H1 (cell line): ENCODE results near the gene RIMBP2. TPM values are rescaled to one million over a fixed set of nuclear protein-coding genes. Genes with fewer than 3 reads are reported as not detected.

Source experiments
- CTCF ChIA-PET: fragments of 300-600 bp; sonication (Branson Sonifier 250); formaldehyde crosslinking; loops from one replicate; lab custom pipeline; 2021; ENCODE audit not compliant: partially characterized antibody; lab: Charles Lee
- POLR2A ChIA-PET: fragments of 300-600 bp; sonication (Branson Sonifier 250); formaldehyde crosslinking; loops from one replicate; lab custom pipeline; 2021; ENCODE audit warnings: inconsistent platforms; ENCODE audit not compliant: partially characterized antibody; lab: Charles Lee
- DNase-seq, 2 experiments: peaks; one replicate each; pipeline versions ENCODE4 v3.0.0 to v3.0.0-alpha.2; 2010 to 2022; ENCODE audit warnings: low spot score in 2 of 2, low read depth in 1 of 2, mixed read lengths in 1 of 2
- FAIRE-seq: peaks from 2 replicates; lab custom pipeline; 2011; peaks lifted over from hg19 to GRCh38; lab: Jason Lieb, UNC
- H2AFZ ChIP-seq: 2 replicates; pipeline ENCODE4 v1.8.1; 2012; ENCODE audit warnings: low read length, inconsistent platforms
- H2AK5ac ChIP-seq: 2 replicates; pipeline ENCODE4 v1.6.1; 2013; ENCODE audit warnings: low read depth, low read length
- H2BK120ac ChIP-seq: replicated peaks from 2 replicates; pipeline ENCODE3; 2013; ENCODE audit warnings: low read depth, low read length, inconsistent platforms
- H2BK12ac ChIP-seq: 2 replicates; pipeline ENCODE4 v1.6.1; 2013; ENCODE audit warnings: low read depth, low read length
- H2BK15ac ChIP-seq: 2 replicates; pipeline ENCODE4 v1.6.1; 2013; ENCODE audit warnings: low read length
- H2BK20ac ChIP-seq: 2 replicates; pipeline ENCODE4 v1.6.1; 2013; ENCODE audit warnings: low read length
- H2BK5ac ChIP-seq: 2 replicates; pipeline ENCODE4 v1.6.1; 2013; ENCODE audit warnings: low read depth, low read length
- H3K14ac ChIP-seq: 2 replicates; pipeline ENCODE4 v1.6.1; 2013; ENCODE audit warnings: inconsistent platforms; ENCODE audit not compliant: insufficient read length
- H3K18ac ChIP-seq: 2 replicates; pipeline ENCODE4 v1.6.1; 2013; ENCODE audit warnings: low read length; ENCODE audit errors: extremely low read depth
- H3K23ac ChIP-seq: 2 replicates; pipeline ENCODE4 v1.6.1; 2013; ENCODE audit warnings: inconsistent platforms; ENCODE audit not compliant: insufficient read length
- H3K23me2 ChIP-seq: 2 replicates; pipeline ENCODE4 v1.6.1; 2013; ENCODE audit warnings: low read depth, low read length
- H3K27ac ChIP-seq: 2 replicates; pipeline ENCODE4 v1.6.1; 2011; ENCODE audit warnings: low read depth, low read length, inconsistent platforms
- H3K27me3 ChIP-seq, 4 experiments: replicated peaks in 1 of 4; 1 replicate in 1 of 4; 2 replicates in 3 of 4; pipeline versions ENCODE4 v1.6.1 to v1.8.1; 2011 to 2013; ENCODE audit warnings: low read length in 3 of 4, mild to moderate bottlenecking in 3 of 4, inconsistent platforms in 2 of 4, mixed read lengths in 2 of 4, moderate library complexity in 1 of 4; ENCODE audit not compliant: control insufficient read depth in 3 of 4, insufficient read depth in 3 of 4; ENCODE audit errors: extremely low read depth in 1 of 4
- H3K36me3 ChIP-seq, 4 experiments: 2 replicates each; pipeline versions ENCODE4 v1.6.1 to v1.8.1; 2011 to 2013; ENCODE audit warnings: mild to moderate bottlenecking in 4 of 4, low read length in 3 of 4, moderate library complexity in 2 of 4, control low read depth in 1 of 4, inconsistent platforms in 1 of 4; ENCODE audit not compliant: insufficient read depth in 4 of 4, control insufficient read depth in 2 of 4
- H3K4ac ChIP-seq: replicated peaks from 2 replicates; pipeline ENCODE3; 2013; ENCODE audit warnings: low read length, low read depth, mixed read lengths, inconsistent platforms; ENCODE audit not compliant: insufficient read length
- H3K4me1 ChIP-seq, 4 experiments: replicated peaks in 1 of 4; 1 replicate in 1 of 4; 2 replicates in 3 of 4; pipeline versions ENCODE4 v1.6.1 to v1.8.1; 2011 to 2013; ENCODE audit warnings: low read length in 3 of 4, inconsistent platforms in 2 of 4, mixed read lengths in 1 of 4; ENCODE audit not compliant: insufficient read depth in 4 of 4, control insufficient read depth in 3 of 4
- H3K4me2 ChIP-seq, 2 experiments: 2 replicates each; pipeline versions ENCODE4 v1.6.1 to v1.8.1; 2011 to 2013; ENCODE audit warnings: low read depth in 2 of 2, low read length in 2 of 2, control low read depth in 1 of 2, inconsistent platforms in 1 of 2, mild to moderate bottlenecking in 1 of 2; ENCODE audit not compliant: insufficient read depth in 1 of 2
- H3K4me3 ChIP-seq, 4 experiments: fragments of 200-600, 300-600 bp in 1 of 4; sonication (generic), shearing (Covaris generic), sonication (Bioruptor Twin) in 1 of 4; 2 replicates each; pipeline versions ENCODE4 v1.5.1 to v1.8.1; 2011 to 2016; ENCODE audit warnings: low read length in 4 of 4, low read depth in 3 of 4, control low read depth in 2 of 4, inconsistent platforms in 2 of 4, mild to moderate bottlenecking in 2 of 4, mixed read lengths in 1 of 4, moderate library complexity in 1 of 4; ENCODE audit not compliant: insufficient read depth in 2 of 4; ENCODE audit errors: extremely low read depth in 1 of 4
- H3K56ac ChIP-seq: replicated peaks from 2 replicates; pipeline ENCODE3; 2013; ENCODE audit warnings: low read depth, mild to moderate bottlenecking, mixed read lengths, low read length, inconsistent platforms; ENCODE audit not compliant: insufficient read length
- H3K79me1 ChIP-seq: 2 replicates; pipeline ENCODE4 v1.6.1; 2013; ENCODE audit warnings: low read depth, low read length, control low read depth
- H3K79me2 ChIP-seq, 2 experiments: 2 replicates each; pipeline versions ENCODE4 v1.6.1 to v1.8.1; 2012 to 2013; ENCODE audit warnings: low read length in 2 of 2, mild to moderate bottlenecking in 2 of 2, inconsistent platforms in 1 of 2; ENCODE audit not compliant: insufficient read depth in 2 of 2, control insufficient read depth in 1 of 2
- H3K9ac ChIP-seq, 4 experiments: replicated peaks in 1 of 4; 1 replicate in 1 of 4; 2 replicates in 3 of 4; pipeline versions ENCODE4 v1.6.1 to v1.8.1; 2011 to 2013; ENCODE audit warnings: low read depth in 3 of 4, low read length in 3 of 4, control low read depth in 2 of 4, mild to moderate bottlenecking in 2 of 4, moderate library complexity in 2 of 4, inconsistent platforms in 1 of 4; ENCODE audit errors: extremely low read depth in 1 of 4
- H3K9me3 ChIP-seq, 2 experiments: 2 replicates each; pipeline versions ENCODE4 v1.6.1 to v1.8.1; 2012 to 2013; ENCODE audit warnings: mild to moderate bottlenecking in 2 of 2, moderate library complexity in 2 of 2, control low read depth in 1 of 2, inconsistent platforms in 1 of 2, low read depth in 1 of 2, low read length in 1 of 2, mixed read lengths in 1 of 2; ENCODE audit not compliant: insufficient read depth in 2 of 2
- H4K20me1 ChIP-seq, 2 experiments: replicated peaks in 1 of 2; 2 replicates each; pipeline versions ENCODE3 to v1.8.1; 2011 to 2013; ENCODE audit warnings: inconsistent platforms in 2 of 2, low read length in 2 of 2, mild to moderate bottlenecking in 1 of 2; ENCODE audit not compliant: insufficient read depth in 2 of 2, control insufficient read depth in 1 of 2
- H4K5ac ChIP-seq: 2 replicates; pipeline ENCODE4 v1.6.1; 2013; ENCODE audit warnings: low read length, low read depth, mixed read lengths, inconsistent platforms; ENCODE audit not compliant: insufficient read length
- H4K8ac ChIP-seq: 2 replicates; pipeline ENCODE4 v1.8.0; 2013; ENCODE audit warnings: mild to moderate bottlenecking, moderate library complexity, low read length, inconsistent platforms; ENCODE audit not compliant: insufficient read depth; ENCODE audit errors: extremely low read depth
- H4K91ac ChIP-seq: replicated peaks from 2 replicates; pipeline ENCODE3; 2013; ENCODE audit warnings: low read length, mixed read lengths, inconsistent platforms; ENCODE audit not compliant: insufficient read length
- ASH2L ChIP-seq: fragments of 200-600, 300-600 bp; sonication (generic); IDR thresholded peaks from one replicate; pipeline ENCODE4 v1.7.1; 2017; ENCODE audit warnings: low read length
- CBX8 ChIP-seq: fragments of 300-800, 300-1000 bp; sonication (generic); IDR thresholded peaks from 2 replicates; pipeline ENCODE4 v1.7.1; 2016; ENCODE audit warnings: low read depth, low read length, borderline replicate concordance
- CHD2 ChIP-seq: IDR thresholded peaks from 2 replicates; pipeline ENCODE4 v1.6.1; 2012; ENCODE audit warnings: low read length, improper control_type of control experiment
- FOSL1 ChIP-seq: IDR thresholded peaks from 2 replicates; pipeline ENCODE4 v1.6.1; 2011; ENCODE audit warnings: mild to moderate bottlenecking, low read depth, low read length, moderate library complexity; ENCODE audit not compliant: insufficient read depth
- GABPA ChIP-seq: IDR thresholded peaks from 2 replicates; pipeline ENCODE4 v1.6.1; 2011; ENCODE audit warnings: mild to moderate bottlenecking, low read length, moderate library complexity, borderline replicate concordance; ENCODE audit not compliant: insufficient read depth
- HDAC2 ChIP-seq, 2 experiments: fragments of 300-600 bp in 1 of 2; sonication (generic) in 1 of 2; IDR thresholded peaks; 2 replicates each; pipeline ENCODE4 v1.6.1; 2011 to 2012; ENCODE audit warnings: low read depth in 2 of 2, low read length in 2 of 2, mild to moderate bottlenecking in 2 of 2, moderate library complexity in 2 of 2, borderline replicate concordance in 1 of 2, inconsistent platforms in 1 of 2
- MAFK ChIP-seq: IDR thresholded peaks from 2 replicates; pipeline ENCODE4 v1.6.1; 2012; ENCODE audit warnings: low read depth, mild to moderate bottlenecking, improper control_type of control experiment, low read length
- POLR2A ChIP-seq, 2 experiments: IDR thresholded peaks; 1 replicate in 1 of 2; 2 replicates in 1 of 2; pipeline ENCODE4 v1.6.1; 2011; ENCODE audit warnings: low read depth in 2 of 2, low read length in 2 of 2, mild to moderate bottlenecking in 2 of 2; ENCODE audit errors: control extremely low read depth in 1 of 2
- POLR2AphosphoS5 ChIP-seq: IDR thresholded peaks from 2 replicates; pipeline ENCODE4 v1.6.1; 2011; ENCODE audit warnings: low read depth, low read length
- SAP30 ChIP-seq: fragments of 300-600 bp; sonication (generic); IDR thresholded peaks from 2 replicates; pipeline ENCODE4 v1.7.1; 2012; ENCODE audit warnings: low read length, moderate library complexity, mild to moderate bottlenecking, inconsistent platforms; ENCODE audit not compliant: insufficient read depth, insufficient replicate concordance
- SIN3A ChIP-seq, 2 experiments: IDR thresholded peaks in 1 of 2; conservative IDR thresholded peaks in 1 of 2; 2 replicates each; pipeline ENCODE4 v1.6.1; 2011 to 2012; ENCODE audit warnings: low read length in 2 of 2, improper control_type of control experiment in 1 of 2, low read depth in 1 of 2, mild to moderate bottlenecking in 1 of 2
- SRF ChIP-seq: IDR thresholded peaks from 2 replicates; pipeline ENCODE4 v1.6.1; 2011; ENCODE audit warnings: mild to moderate bottlenecking, low read depth, low read length, moderate library complexity
- SUZ12 ChIP-seq: fragments of 200-600 bp; sonication (generic); IDR thresholded peaks from 2 replicates; pipeline ENCODE4 v1.6.1; 2012; ENCODE audit warnings: mild to moderate bottlenecking, inconsistent platforms, low read length, moderate library complexity, mixed read lengths
- TBP ChIP-seq: IDR thresholded peaks from 2 replicates; pipeline ENCODE4 v1.6.1; 2011; ENCODE audit warnings: low read depth, low read length, improper control_type of control experiment
- TEAD4 ChIP-seq: IDR thresholded peaks from 2 replicates; pipeline ENCODE4 v1.6.1; 2012; ENCODE audit warnings: low read depth, low read length, inconsistent platforms, mixed read lengths
- WGBS, 2 experiments: shearing (Covaris generic) in 1 of 2; methylation state at CpG; one replicate each; pipeline versions ENCODE4 v1.1.6 to v1.1.7; 2013 to 2015; ENCODE audit warnings: low lambda C conversion rate in 2 of 2, mixed read lengths in 2 of 2, inconsistent platforms in 1 of 2, low coverage in 1 of 2, missing lambda C conversion rate in 1 of 2; ENCODE audit not compliant: insufficient replicate concordance in 2 of 2, insufficient coverage in 1 of 2, insufficient read length in 1 of 2; ENCODE audit errors: extremely low coverage in 1 of 2, missing lambda C conversion rate in 1 of 2; 5-methylcytosine and 5-hydroxymethylcytosine counted together
- polyA plus RNA-seq, 7 experiments: library from polyadenylated mRNA; depleted of rRNA in 3 of 7; stranded (reverse) in 5 of 7; unstranded in 2 of 7; fragments of >200 nt in 5 of 7; fragments of 200-250 nt in 2 of 7; gene quantifications; 1 replicate in 5 of 7; 2 replicates in 1 of 7; 4 replicates in 1 of 7; pipeline versions ENCODE4 v1.2.1 to v1.2.3, GENCODE V29; 2011 to 2013; ENCODE audit warnings: missing spikeins in 2 of 7, mixed read lengths in 2 of 7
- total RNA-seq: library from RNA; stranded (reverse); fragmentation: NEBNext Ultra II Directional; extraction: Animal tissue kit (Norgen Biotek cat#: 25700); gene quantifications from 2 replicates; pipeline ENCODE4 v1.2.1, GENCODE V29; 2021

The RIMBP2 gene
- total and polyA plus RNA-seq, 2 of the 8 experiments (the other 6 are each of a cell fraction or from before 2014, with no cell fraction given) = 0.18 to 0.65 TPM

DNA sequence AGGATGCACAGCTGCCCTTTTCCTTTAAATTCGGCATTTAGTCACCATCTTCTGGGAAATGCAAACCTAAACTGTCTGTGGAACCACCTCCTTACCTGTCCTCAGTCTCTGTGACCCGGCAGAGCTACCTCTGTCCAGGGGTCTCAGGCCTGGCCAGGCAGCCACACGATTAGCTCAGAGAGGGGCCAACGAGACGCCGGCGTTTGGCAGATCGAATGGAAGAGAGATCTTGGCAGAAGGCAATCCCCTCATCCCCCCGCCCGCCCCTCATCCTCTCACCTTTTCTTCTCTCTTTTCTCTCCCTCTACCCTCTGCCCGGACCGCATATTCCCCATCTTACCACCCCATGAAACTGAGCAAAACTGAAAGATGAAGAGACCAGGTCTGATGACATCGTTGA is 277.4 kb downstream of the RIMBP2 start:
- Histone ChIP-seq H3K56ac (no peak overlapping the region), H3K23ac (no peak overlapping the region), H3K9ac (no peak overlapping the region), H3K23me2 (peaks cover 10% of the 10 kb centered on the region; the same call in 1 of the 2 replicates), H3K9me3 (peaks cover 0 to 16% of the 10 kb centered on the region in 2 experiments; a peak in 1 of 4 replicates), H2BK12ac (no peak overlapping the region), H2AK5ac (no peak overlapping the region), H3K79me2 (no peaks in the 10 kb centered on the region), H4K20me1 (no peaks in the 10 kb centered on the region)
- 87% methylated on average over 4 of the region's 13 CpGs; no CpG with 5 or more reads in 1 of the 2 experiments for WGBS, 2 experiments
- no peak for TF ChIP-seq HDAC2 (IDR thresholded peaks at IDR 0.05; ENCODE audit: borderline replicate concordance in 1 of 2, low read depth in 2 of 2, low read length in 2 of 2)
- no peak for TF ChIP-seq SAP30
- no peak for TF ChIP-seq MAFK
- TF ChIP-seq FOSL1 = no peak
- TF ChIP-seq POLR2AphosphoS5 = no peak
- TF ChIP-seq ASH2L = no peak
- no peak for TF ChIP-seq SUZ12
- no peak for TF ChIP-seq CBX8
- TF ChIP-seq SRF = no peak
- TF ChIP-seq CHD2 = no peak
- no peak for TF ChIP-seq SIN3A (conservative IDR thresholded peaks at IDR 0.05 in 1 of 2, IDR thresholded peaks at IDR 0.05 in 1 of 2; ENCODE audit: low read depth in 1 of 2, low read length in 2 of 2)
- no peak for TF ChIP-seq TEAD4
- no peak for TF ChIP-seq POLR2A (IDR thresholded peaks at IDR 0.05; ENCODE audit: control extremely low read depth in 1 of 2, low read depth in 2 of 2, low read length in 2 of 2)
- TF ChIP-seq TBP = no peak
- TF ChIP-seq GABPA = no peak
- TF ChIP-seq, all 59 proteins: peak for 0
- FAIRE-seq (no peak), DNase-seq (no peak)
- ChIA-PET CTCF (no interaction called here), POLR2A (no interaction called here)
- Histone ChIP-seq H3K4me1 (no peaks in the 10 kb centered on the region), H4K5ac (no peak overlapping the region), H2BK20ac (no peak overlapping the region), H2BK5ac (no peak overlapping the region), H3K27me3 (no peaks in the 10 kb centered on the region; a peak in 1 of 7 replicates), H3K4me3 (no peak overlapping the region), H4K8ac (no peak overlapping the region), H3K79me1 (no peaks in the 10 kb centered on the region), H3K18ac (no peak overlapping the region), H2AFZ (no peak overlapping the region), H3K36me3 (no peaks in the 10 kb centered on the region), H2BK15ac (no peak overlapping the region), H2BK120ac (no peak overlapping the region), H3K27ac (no peak overlapping the region), H3K4ac (no peak overlapping the region), H3K14ac (no peak overlapping the region), H4K91ac (no peak overlapping the region), H3K4me2 (no peak overlapping the region)
